ENCODE measurements around the gene WSCD2.

Gene WSCD2

GRCh38 chr12:108270035-108270848 is 141.2 kb downstream of the WSCD2 start:
- no peak for DNase-seq (ENCODE audit: low spot score)

GRCh38 chr12:108270849-108271143 is 141.7 kb downstream of the WSCD2 start:
- no peak for DNase-seq (ENCODE audit: low spot score)

GRCh38 chr12:108271951-108272872 is 143.1 kb downstream of the WSCD2 start:
- DNase-seq (ENCODE audit: low spot score): no peak

GRCh38 chr12:108273217-108273616 is 144.1 kb downstream of the WSCD2 start:
- DNase-seq (ENCODE audit: low spot score): no peak

GRCh38 chr12:108277613-108278012 is 148.5 kb downstream of the WSCD2 start:
- no peak for DNase-seq (ENCODE audit: low spot score)

- no peak for DNase-seq (ENCODE audit: low spot score)
Measured at GRCh38 chr12:108282160-108282559, 153.1 kb downstream of the WSCD2 start.

- no peak for DNase-seq (ENCODE audit: low spot score)
Measured at GRCh38 chr12:108282676-108283075, 153.6 kb downstream of the WSCD2 start.

GRCh38 chr12:108284163-108284562 is 155.1 kb downstream of the WSCD2 start:
- DNase-seq (ENCODE audit: low spot score): no peak

- DNase-seq (ENCODE audit: low spot score): no peak
Measured at GRCh38 chr12:108285016-108285415, 155.9 kb downstream of the WSCD2 start.

- no peak for DNase-seq (ENCODE audit: low spot score)
Measured at GRCh38 chr12:108287227-108287626, 158.1 kb downstream of the WSCD2 start.

- no peak for DNase-seq (ENCODE audit: low spot score)
Measured at GRCh38 chr12:108289350-108290161, 160.5 kb downstream of the WSCD2 start.

- no peak for DNase-seq (ENCODE audit: low spot score)
Measured at GRCh38 chr12:108295641-108296040, 166.6 kb downstream of the WSCD2 start.

GRCh38 chr12:108296945-108297344 is 167.9 kb downstream of the WSCD2 start:
- DNase-seq (ENCODE audit: low spot score): no peak

- DNase-seq (ENCODE audit: low spot score): no peak
Measured at GRCh38 chr12:108297424-108297823, 168.3 kb downstream of the WSCD2 start.

- DNase-seq (ENCODE audit: low spot score): no peak
Measured at GRCh38 chr12:108297895-108298760, 169.0 kb downstream of the WSCD2 start.

- no peak for DNase-seq (ENCODE audit: low spot score)
Measured at GRCh38 chr12:108298761-108299275, 169.7 kb downstream of the WSCD2 start.

- no peak for DNase-seq (ENCODE audit: low spot score)
Measured at GRCh38 chr12:108299516-108299915, 170.4 kb downstream of the WSCD2 start.
